Omental fat pad (tissue), 4 donors: ENCODE measurements around the gene ZMIZ1. TPM values are rescaled to one million over a fixed set of nuclear protein-coding genes. Genes with fewer than 3 reads are reported as not detected.

Experiments used
- ATAC-seq: fragments of 150-250 bp; one replicate; pipeline ENCODE4 v1.9.1; 2016; ENCODE audit warnings: mild to moderate bottlenecking, moderate library complexity; ENCODE audit not compliant: low FRiP score
- DNase-seq: peaks from one replicate; pipeline ENCODE4 v3.0.0-alpha.2; 2019; ENCODE audit warnings: low spot score
- total RNA-seq, 4 donors: library from RNA; depleted of rRNA; stranded (reverse); fragments of >200 nt; gene quantifications; one replicate each; pipeline ENCODE4 v1.1.0, GENCODE V29; 2016
- TF ChIP-seq, protein P1 (sequence below), 3 donors: fragments of 450-650 bp; IDR thresholded peaks; one replicate each; pipeline ENCODE4 v1.5.1; 2016 to 2017; ENCODE audit warnings: antibody characterized with exemption in 3 of 3, mild to moderate bottlenecking in 3 of 3, moderate library complexity in 2 of 3

ZMIZ1 gene
- total RNA-seq, 4 donors from 2014 or later = 24.2 to 64.8 (median 43.1) TPM

DNA sequence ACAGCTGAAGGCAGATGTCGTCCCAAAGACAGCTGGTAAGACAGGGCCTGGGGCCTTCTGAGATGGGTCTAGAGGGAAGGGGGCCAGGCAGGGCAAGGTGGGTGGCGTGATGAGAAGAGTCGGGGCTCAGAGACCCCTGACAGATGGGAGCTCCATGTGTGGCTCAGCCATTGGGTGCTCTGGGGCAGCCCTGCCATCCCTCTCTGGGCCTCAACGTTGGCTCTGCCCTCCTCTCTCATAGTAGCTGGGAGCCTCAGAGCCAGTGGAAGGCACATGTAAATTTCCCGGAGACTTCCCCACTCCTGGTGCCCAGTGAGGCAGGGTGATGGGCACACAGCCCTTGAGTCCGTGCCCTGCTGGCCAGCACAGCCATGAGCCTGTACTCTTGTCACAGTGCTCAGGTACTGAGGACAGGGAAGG is 280.3 kb downstream of the ZMIZ1 start:
- no peak for ATAC-seq

DNA sequence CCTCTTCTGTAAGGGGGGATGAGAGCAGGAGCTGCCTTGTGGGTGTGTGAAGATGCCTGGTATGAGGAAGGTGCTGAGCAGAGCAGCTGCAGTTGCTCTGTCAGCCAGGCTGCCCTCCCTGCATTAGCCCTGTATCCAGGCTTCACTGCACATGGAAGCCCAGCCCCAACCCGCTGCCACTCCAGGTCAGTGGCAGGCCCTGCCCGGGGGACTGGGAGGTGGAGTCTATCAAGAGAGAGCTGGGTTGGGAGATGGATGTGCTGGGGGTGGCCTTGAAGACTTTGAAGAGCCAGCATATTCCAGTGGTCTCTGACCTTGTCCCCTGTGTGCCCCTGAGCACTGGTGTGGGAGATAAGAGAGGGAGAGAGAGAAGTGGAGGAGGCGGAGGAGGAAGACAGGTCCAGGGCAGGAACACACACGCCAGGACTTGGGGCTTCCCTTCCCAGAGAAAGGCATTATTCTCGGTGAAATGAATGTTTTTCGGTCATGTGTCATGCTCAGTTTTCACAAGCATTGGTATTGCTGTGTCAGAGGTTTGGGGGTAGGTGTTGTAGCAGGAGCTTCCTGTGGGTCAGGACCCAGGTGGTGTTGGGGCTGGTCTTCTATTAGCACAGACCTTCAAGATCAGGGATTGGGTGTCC is 281.1 kb downstream of the ZMIZ1 start:
- DNase-seq = no peak
- TF ChIP-seq, protein P1, sequence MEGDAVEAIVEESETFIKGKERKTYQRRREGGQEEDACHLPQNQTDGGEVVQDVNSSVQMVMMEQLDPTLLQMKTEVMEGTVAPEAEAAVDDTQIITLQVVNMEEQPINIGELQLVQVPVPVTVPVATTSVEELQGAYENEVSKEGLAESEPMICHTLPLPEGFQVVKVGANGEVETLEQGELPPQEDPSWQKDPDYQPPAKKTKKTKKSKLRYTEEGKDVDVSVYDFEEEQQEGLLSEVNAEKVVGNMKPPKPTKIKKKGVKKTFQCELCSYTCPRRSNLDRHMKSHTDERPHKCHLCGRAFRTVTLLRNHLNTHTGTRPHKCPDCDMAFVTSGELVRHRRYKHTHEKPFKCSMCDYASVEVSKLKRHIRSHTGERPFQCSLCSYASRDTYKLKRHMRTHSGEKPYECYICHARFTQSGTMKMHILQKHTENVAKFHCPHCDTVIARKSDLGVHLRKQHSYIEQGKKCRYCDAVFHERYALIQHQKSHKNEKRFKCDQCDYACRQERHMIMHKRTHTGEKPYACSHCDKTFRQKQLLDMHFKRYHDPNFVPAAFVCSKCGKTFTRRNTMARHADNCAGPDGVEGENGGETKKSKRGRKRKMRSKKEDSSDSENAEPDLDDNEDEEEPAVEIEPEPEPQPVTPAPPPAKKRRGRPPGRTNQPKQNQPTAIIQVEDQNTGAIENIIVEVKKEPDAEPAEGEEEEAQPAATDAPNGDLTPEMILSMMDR (IDR thresholded peaks at IDR 0.05) = no peak
- ATAC-seq = no peak

More for the DNA sequence above, 280.3 kb downstream of the ZMIZ1 start:
- TF ChIP-seq, protein P1 (IDR thresholded peaks at IDR 0.05) = no peak
- no peak for DNase-seq

DNA sequence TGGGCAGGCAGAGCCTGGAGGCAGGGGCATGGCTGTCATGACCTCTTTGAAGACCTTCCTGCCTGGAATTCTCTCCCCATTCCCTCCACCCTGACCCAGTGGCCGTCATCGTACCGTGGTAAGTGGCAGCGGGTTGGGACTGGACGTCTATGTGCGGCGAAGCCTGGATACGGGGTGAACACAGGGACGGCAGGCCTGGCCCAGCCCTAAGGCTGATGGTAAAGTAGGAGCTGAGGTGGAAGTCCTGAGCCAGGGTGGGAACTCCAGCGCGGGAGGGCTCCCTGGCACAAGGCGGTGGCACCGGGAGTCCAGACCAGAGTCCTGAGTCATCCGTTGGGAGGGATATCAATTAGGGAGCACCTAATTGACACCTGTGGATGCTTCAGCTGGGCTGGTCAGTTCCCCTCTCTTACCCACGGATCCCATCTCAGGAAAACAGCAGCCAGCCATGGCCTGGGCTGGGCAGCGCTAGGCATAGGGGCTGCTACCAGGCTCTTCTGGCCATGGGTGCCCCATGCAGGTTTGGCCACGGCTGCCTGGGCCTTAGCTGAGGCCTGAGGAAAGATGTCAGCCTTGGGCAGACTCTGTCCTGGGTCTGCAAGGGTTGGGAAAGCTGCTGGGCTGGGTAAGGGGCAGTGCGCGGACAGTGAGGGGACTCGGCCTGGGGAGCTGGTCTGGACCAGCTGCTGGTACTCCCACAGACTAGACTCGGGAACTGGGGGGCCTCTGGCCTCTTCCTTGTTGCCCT is 281.8 kb downstream of the ZMIZ1 start:
- DNase-seq (no peak), ATAC-seq (no peak)
- TF ChIP-seq, protein P1 (IDR thresholded peaks at IDR 0.05) = no peak

DNA sequence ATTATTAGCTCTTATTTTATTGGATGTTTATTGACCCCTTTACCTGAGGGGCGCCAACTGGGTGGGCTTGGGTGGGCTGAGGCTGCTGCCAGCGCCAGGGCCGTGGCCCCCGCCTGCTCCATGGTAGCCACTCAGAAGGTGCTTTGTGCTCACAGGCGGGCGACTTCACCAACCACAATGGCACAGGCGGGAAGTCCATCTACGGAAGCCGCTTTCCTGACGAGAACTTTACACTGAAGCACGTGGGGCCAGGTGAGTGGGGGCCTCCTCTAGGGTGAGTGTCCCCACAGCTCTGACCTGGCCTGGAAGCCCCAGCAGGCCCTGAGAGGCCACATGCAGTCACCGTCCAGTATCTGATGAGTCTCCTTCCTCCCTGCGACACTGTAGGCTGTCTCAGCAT is 282.6 kb downstream of the ZMIZ1 start:
- TF ChIP-seq, protein P1 (IDR thresholded peaks at IDR 0.05) = no peak
- DNase-seq (no peak), ATAC-seq (no peak)

- DNase-seq = no peak
- TF ChIP-seq, protein P1 (IDR thresholded peaks at IDR 0.05) = no peak
- ATAC-seq = no peak
Measured at GRCh38 chr10:79352035-79352877, 283.5 kb downstream of the ZMIZ1 start.

DNA sequence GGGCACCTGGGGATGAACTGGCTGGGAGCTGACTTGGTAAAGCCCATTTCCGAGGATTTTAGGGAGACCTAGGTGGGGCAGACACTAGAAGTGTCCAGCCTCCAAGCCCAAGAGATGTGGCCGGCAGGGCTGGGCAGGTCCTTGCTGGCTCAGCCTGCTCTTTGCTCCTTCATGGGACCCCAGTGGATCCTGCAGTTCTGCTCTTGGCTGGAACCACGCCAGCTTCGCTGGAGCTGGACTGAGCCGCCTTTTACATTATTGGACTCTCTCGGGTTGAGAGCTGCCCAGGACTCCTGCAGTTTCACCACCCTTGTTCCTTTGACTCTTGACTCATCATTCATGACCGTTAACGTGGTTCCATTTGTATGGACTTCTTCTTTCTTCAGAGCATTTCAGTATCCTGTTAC is 284.2 kb downstream of the ZMIZ1 start:
- ATAC-seq = no peak
- DNase-seq = no peak

More for the DNA sequence above, 284.2 kb downstream of the ZMIZ1 start:
- TF ChIP-seq, protein P1 (IDR thresholded peaks at IDR 0.05) = no peak
